ENCODE results near the gene ITGB1BP1.

DNA sequence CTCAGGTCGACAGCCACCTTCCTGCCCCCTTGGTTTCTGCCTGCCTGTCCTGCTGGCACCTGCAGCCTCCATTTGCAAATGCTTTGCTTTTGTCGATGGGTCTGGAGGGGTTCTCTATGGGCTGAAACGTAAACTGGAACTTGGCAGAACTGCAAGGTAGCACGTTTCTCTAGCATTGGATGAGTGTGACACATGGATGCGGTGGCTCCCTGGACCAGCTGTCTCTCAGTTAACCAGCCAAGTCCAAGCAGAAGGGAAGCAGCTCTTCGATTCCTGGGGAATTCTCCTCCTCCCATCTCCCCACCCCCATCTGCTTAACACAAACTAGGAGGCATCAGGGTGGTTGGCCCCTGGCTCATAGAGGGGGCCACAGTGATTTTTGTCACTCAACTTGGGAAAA is 57.3 kb downstream of the ITGB1BP1 start:
- no peak for TF ChIP-seq CTCF (IDR thresholded peaks at IDR 0.05)
- TF ChIP-seq POLR2A (IDR thresholded peaks at IDR 0.05): no peak
